H1 (cell line): ENCODE measurements around the gene TMBIM4. TPM values are rescaled to one million over a fixed set of nuclear protein-coding genes. Genes with fewer than 3 reads are reported as not detected.

Source experiments
- CTCF ChIA-PET: fragments of 300-600 bp; sonication (Branson Sonifier 250); formaldehyde crosslinking; loops from one replicate; lab custom pipeline; 2021; ENCODE audit not compliant: partially characterized antibody; lab: Charles Lee
- POLR2A ChIA-PET: fragments of 300-600 bp; sonication (Branson Sonifier 250); formaldehyde crosslinking; loops from one replicate; lab custom pipeline; 2021; ENCODE audit warnings: inconsistent platforms; ENCODE audit not compliant: partially characterized antibody; lab: Charles Lee
- DNase-seq, 2 experiments: peaks; one replicate each; pipeline versions ENCODE4 v3.0.0 to v3.0.0-alpha.2; 2010 to 2022; ENCODE audit warnings: low spot score in 2 of 2, low read depth in 1 of 2, mixed read lengths in 1 of 2
- FAIRE-seq: peaks from 2 replicates; lab custom pipeline; 2011; peaks lifted over from hg19 to GRCh38; lab: Jason Lieb, UNC
- H2AFZ ChIP-seq: 2 replicates; pipeline ENCODE4 v1.8.1; 2012; ENCODE audit warnings: low read length, inconsistent platforms
- H2AK5ac ChIP-seq: 2 replicates; pipeline ENCODE4 v1.6.1; 2013; ENCODE audit warnings: low read depth, low read length
- H2BK120ac ChIP-seq: replicated peaks from 2 replicates; pipeline ENCODE3; 2013; ENCODE audit warnings: low read depth, low read length, inconsistent platforms
- H2BK12ac ChIP-seq: 2 replicates; pipeline ENCODE4 v1.6.1; 2013; ENCODE audit warnings: low read depth, low read length
- H2BK15ac ChIP-seq: 2 replicates; pipeline ENCODE4 v1.6.1; 2013; ENCODE audit warnings: low read length
- H2BK20ac ChIP-seq: 2 replicates; pipeline ENCODE4 v1.6.1; 2013; ENCODE audit warnings: low read length
- H2BK5ac ChIP-seq: 2 replicates; pipeline ENCODE4 v1.6.1; 2013; ENCODE audit warnings: low read depth, low read length
- H3K14ac ChIP-seq: 2 replicates; pipeline ENCODE4 v1.6.1; 2013; ENCODE audit warnings: inconsistent platforms; ENCODE audit not compliant: insufficient read length
- H3K18ac ChIP-seq: 2 replicates; pipeline ENCODE4 v1.6.1; 2013; ENCODE audit warnings: low read length; ENCODE audit errors: extremely low read depth
- H3K23ac ChIP-seq: 2 replicates; pipeline ENCODE4 v1.6.1; 2013; ENCODE audit warnings: inconsistent platforms; ENCODE audit not compliant: insufficient read length
- H3K23me2 ChIP-seq: 2 replicates; pipeline ENCODE4 v1.6.1; 2013; ENCODE audit warnings: low read depth, low read length
- H3K27ac ChIP-seq: 2 replicates; pipeline ENCODE4 v1.6.1; 2011; ENCODE audit warnings: low read depth, low read length, inconsistent platforms
- H3K27me3 ChIP-seq, 4 experiments: replicated peaks in 1 of 4; 1 replicate in 1 of 4; 2 replicates in 3 of 4; pipeline versions ENCODE4 v1.6.1 to v1.8.1; 2011 to 2013; ENCODE audit warnings: low read length in 3 of 4, mild to moderate bottlenecking in 3 of 4, inconsistent platforms in 2 of 4, mixed read lengths in 2 of 4, moderate library complexity in 1 of 4; ENCODE audit not compliant: control insufficient read depth in 3 of 4, insufficient read depth in 3 of 4; ENCODE audit errors: extremely low read depth in 1 of 4
- H3K36me3 ChIP-seq, 4 experiments: 2 replicates each; pipeline versions ENCODE4 v1.6.1 to v1.8.1; 2011 to 2013; ENCODE audit warnings: mild to moderate bottlenecking in 4 of 4, low read length in 3 of 4, moderate library complexity in 2 of 4, control low read depth in 1 of 4, inconsistent platforms in 1 of 4; ENCODE audit not compliant: insufficient read depth in 4 of 4, control insufficient read depth in 2 of 4
- H3K4ac ChIP-seq: replicated peaks from 2 replicates; pipeline ENCODE3; 2013; ENCODE audit warnings: low read length, low read depth, mixed read lengths, inconsistent platforms; ENCODE audit not compliant: insufficient read length
- H3K4me1 ChIP-seq, 4 experiments: replicated peaks in 1 of 4; 1 replicate in 1 of 4; 2 replicates in 3 of 4; pipeline versions ENCODE4 v1.6.1 to v1.8.1; 2011 to 2013; ENCODE audit warnings: low read length in 3 of 4, inconsistent platforms in 2 of 4, mixed read lengths in 1 of 4; ENCODE audit not compliant: insufficient read depth in 4 of 4, control insufficient read depth in 3 of 4
- H3K4me2 ChIP-seq, 2 experiments: 2 replicates each; pipeline versions ENCODE4 v1.6.1 to v1.8.1; 2011 to 2013; ENCODE audit warnings: low read depth in 2 of 2, low read length in 2 of 2, control low read depth in 1 of 2, inconsistent platforms in 1 of 2, mild to moderate bottlenecking in 1 of 2; ENCODE audit not compliant: insufficient read depth in 1 of 2
- H3K4me3 ChIP-seq, 4 experiments: fragments of 200-600, 300-600 bp in 1 of 4; sonication (generic), shearing (Covaris generic), sonication (Bioruptor Twin) in 1 of 4; 2 replicates each; pipeline versions ENCODE4 v1.5.1 to v1.8.1; 2011 to 2016; ENCODE audit warnings: low read length in 4 of 4, low read depth in 3 of 4, control low read depth in 2 of 4, inconsistent platforms in 2 of 4, mild to moderate bottlenecking in 2 of 4, mixed read lengths in 1 of 4, moderate library complexity in 1 of 4; ENCODE audit not compliant: insufficient read depth in 2 of 4; ENCODE audit errors: extremely low read depth in 1 of 4
- H3K56ac ChIP-seq: replicated peaks from 2 replicates; pipeline ENCODE3; 2013; ENCODE audit warnings: low read depth, mild to moderate bottlenecking, mixed read lengths, low read length, inconsistent platforms; ENCODE audit not compliant: insufficient read length
- H3K79me1 ChIP-seq: 2 replicates; pipeline ENCODE4 v1.6.1; 2013; ENCODE audit warnings: low read depth, low read length, control low read depth
- H3K79me2 ChIP-seq, 2 experiments: 2 replicates each; pipeline versions ENCODE4 v1.6.1 to v1.8.1; 2012 to 2013; ENCODE audit warnings: low read length in 2 of 2, mild to moderate bottlenecking in 2 of 2, inconsistent platforms in 1 of 2; ENCODE audit not compliant: insufficient read depth in 2 of 2, control insufficient read depth in 1 of 2
- H3K9ac ChIP-seq, 4 experiments: replicated peaks in 1 of 4; 1 replicate in 1 of 4; 2 replicates in 3 of 4; pipeline versions ENCODE4 v1.6.1 to v1.8.1; 2011 to 2013; ENCODE audit warnings: low read depth in 3 of 4, low read length in 3 of 4, control low read depth in 2 of 4, mild to moderate bottlenecking in 2 of 4, moderate library complexity in 2 of 4, inconsistent platforms in 1 of 4; ENCODE audit errors: extremely low read depth in 1 of 4
- H3K9me3 ChIP-seq, 2 experiments: 2 replicates each; pipeline versions ENCODE4 v1.6.1 to v1.8.1; 2012 to 2013; ENCODE audit warnings: mild to moderate bottlenecking in 2 of 2, moderate library complexity in 2 of 2, control low read depth in 1 of 2, inconsistent platforms in 1 of 2, low read depth in 1 of 2, low read length in 1 of 2, mixed read lengths in 1 of 2; ENCODE audit not compliant: insufficient read depth in 2 of 2
- H4K20me1 ChIP-seq, 2 experiments: replicated peaks in 1 of 2; 2 replicates each; pipeline versions ENCODE3 to v1.8.1; 2011 to 2013; ENCODE audit warnings: inconsistent platforms in 2 of 2, low read length in 2 of 2, mild to moderate bottlenecking in 1 of 2; ENCODE audit not compliant: insufficient read depth in 2 of 2, control insufficient read depth in 1 of 2
- H4K5ac ChIP-seq: 2 replicates; pipeline ENCODE4 v1.6.1; 2013; ENCODE audit warnings: low read length, low read depth, mixed read lengths, inconsistent platforms; ENCODE audit not compliant: insufficient read length
- H4K8ac ChIP-seq: 2 replicates; pipeline ENCODE4 v1.8.0; 2013; ENCODE audit warnings: mild to moderate bottlenecking, moderate library complexity, low read length, inconsistent platforms; ENCODE audit not compliant: insufficient read depth; ENCODE audit errors: extremely low read depth
- H4K91ac ChIP-seq: replicated peaks from 2 replicates; pipeline ENCODE3; 2013; ENCODE audit warnings: low read length, mixed read lengths, inconsistent platforms; ENCODE audit not compliant: insufficient read length
- SIN3A ChIP-seq, 2 experiments: IDR thresholded peaks in 1 of 2; conservative IDR thresholded peaks in 1 of 2; 2 replicates each; pipeline ENCODE4 v1.6.1; 2011 to 2012; ENCODE audit warnings: low read length in 2 of 2, improper control_type of control experiment in 1 of 2, low read depth in 1 of 2, mild to moderate bottlenecking in 1 of 2
- WGBS, 2 experiments: shearing (Covaris generic) in 1 of 2; methylation state at CpG; one replicate each; pipeline versions ENCODE4 v1.1.6 to v1.1.7; 2013 to 2015; ENCODE audit warnings: low lambda C conversion rate in 2 of 2, mixed read lengths in 2 of 2, inconsistent platforms in 1 of 2, low coverage in 1 of 2, missing lambda C conversion rate in 1 of 2; ENCODE audit not compliant: insufficient replicate concordance in 2 of 2, insufficient coverage in 1 of 2, insufficient read length in 1 of 2; ENCODE audit errors: extremely low coverage in 1 of 2, missing lambda C conversion rate in 1 of 2; 5-methylcytosine and 5-hydroxymethylcytosine counted together
- polyA plus RNA-seq, 7 experiments: library from polyadenylated mRNA; depleted of rRNA in 3 of 7; stranded (reverse) in 5 of 7; unstranded in 2 of 7; fragments of >200 nt in 5 of 7; fragments of 200-250 nt in 2 of 7; gene quantifications; 1 replicate in 5 of 7; 2 replicates in 1 of 7; 4 replicates in 1 of 7; pipeline versions ENCODE4 v1.2.1 to v1.2.3, GENCODE V29; 2011 to 2013; ENCODE audit warnings: missing spikeins in 2 of 7, mixed read lengths in 2 of 7
- total RNA-seq: library from RNA; stranded (reverse); fragmentation: NEBNext Ultra II Directional; extraction: Animal tissue kit (Norgen Biotek cat#: 25700); gene quantifications from 2 replicates; pipeline ENCODE4 v1.2.1, GENCODE V29; 2021

Gene TMBIM4
- total and polyA plus RNA-seq, 2 of the 8 experiments (the other 6 are each of a cell fraction or from before 2014, with no cell fraction given), result 12.8 to 46.6 TPM

DNA sequence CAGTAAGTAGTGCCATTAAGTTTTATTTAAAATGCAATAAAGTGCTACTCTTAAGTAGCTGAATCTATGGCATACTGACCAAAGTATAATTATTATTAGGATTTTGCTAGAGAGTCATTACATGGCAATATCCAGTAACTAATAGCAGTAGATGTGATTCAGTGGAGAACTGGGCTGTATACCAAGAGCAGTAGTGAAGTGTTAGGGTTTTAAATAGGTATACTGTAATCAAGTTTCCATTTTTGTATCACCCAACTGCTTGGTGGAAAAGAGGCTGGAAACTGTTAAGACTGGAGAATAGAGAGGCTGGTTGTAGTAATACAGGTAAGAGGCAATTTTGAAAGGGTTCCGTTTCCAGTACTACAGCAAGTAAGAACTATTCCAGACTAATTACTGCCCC, 25.9 kb downstream of the TMBIM4 start:
- no peak overlapping the region for H2BK12ac ChIP-seq
- H3K9ac ChIP-seq, result no peak overlapping the region
- H3K56ac ChIP-seq, result no peak overlapping the region
- CTCF ChIA-PET, result interaction anchor here (0.6 to 1.8 kb wide), 3 partner anchors 159 to 265 kb away, joined by 3 to 5 read pairs (median 5); no protein-coding TSS in a partner anchor
- peaks cover 0 to 9% (median 6%) of the 10 kb centered on the region in 4 experiments; a peak in 4 of 8 replicates for H3K36me3 ChIP-seq
- no peak for FAIRE-seq
- H3K4me2 ChIP-seq, result no peak overlapping the region
- WGBS, 2 experiments, result 76% methylated on average over 1 of the region's 1 CpG; no CpG with 5 or more reads in 1 of the 2 experiments
- no peak overlapping the region for H3K18ac ChIP-seq
- H4K8ac ChIP-seq, result no peak overlapping the region
- H3K79me2 ChIP-seq, result no peaks in the 10 kb centered on the region
- H3K14ac ChIP-seq, result no peak overlapping the region
- H3K23me2 ChIP-seq, result no peaks in the 10 kb centered on the region
- peaks cover 10 to 12% of the 10 kb centered on the region in 2 experiments; a peak in 3 of 4 replicates for H3K9me3 ChIP-seq
- H3K4me3 ChIP-seq, result no peak overlapping the region
- no peak overlapping the region for H2AK5ac ChIP-seq
- no peaks in the 10 kb centered on the region for H3K79me1 ChIP-seq
- no peak overlapping the region for H2BK20ac ChIP-seq
- no peak overlapping the region for H2BK120ac ChIP-seq
- no peaks in the 10 kb centered on the region for H3K27me3 ChIP-seq
- POLR2A ChIA-PET, result interaction anchor here (1.5 kb wide), 1 partner anchor 25 kb away, joined by 7 read pairs; the partner anchor contains the start of gene TMBIM4
- H3K4me1 ChIP-seq, result no peaks in the 10 kb centered on the region
- no peak overlapping the region for H4K91ac ChIP-seq
- H4K20me1 ChIP-seq, result no peaks in the 10 kb centered on the region
- H2BK5ac ChIP-seq, result no peak overlapping the region
- H3K27ac ChIP-seq, result no peak overlapping the region
- no peak overlapping the region for H2AFZ ChIP-seq
- H2BK15ac ChIP-seq, result no peak overlapping the region
- no peak overlapping the region for H3K4ac ChIP-seq
- no peak overlapping the region for H3K23ac ChIP-seq
- DNase-seq, result no peak
- H4K5ac ChIP-seq, result no peak overlapping the region
- TF ChIP-seq SIN3A (conservative IDR thresholded peaks at IDR 0.05 in 1 of 2, IDR thresholded peaks at IDR 0.05 in 1 of 2; ENCODE audit: low read depth in 1 of 2, low read length in 2 of 2), result no peak
